Medulla oblongata (tissue), 1 donor: ENCODE results near the gene R3HCC1L.
A peak's percentile ranks its signal among the peaks of the same experiment; 100 is the strongest.
"Not testable (repeated sequence)": the region's sequence is repeated elsewhere in the genome, so short reads cannot be mapped to it uniquely, and the experiment has no call there.

Experiments
- DNase-seq: peaks from one replicate; pipeline ENCODE4 v3.0.0-alpha.2; 2015; ENCODE audit errors: extremely low spot score

The R3HCC1L gene

DNA sequence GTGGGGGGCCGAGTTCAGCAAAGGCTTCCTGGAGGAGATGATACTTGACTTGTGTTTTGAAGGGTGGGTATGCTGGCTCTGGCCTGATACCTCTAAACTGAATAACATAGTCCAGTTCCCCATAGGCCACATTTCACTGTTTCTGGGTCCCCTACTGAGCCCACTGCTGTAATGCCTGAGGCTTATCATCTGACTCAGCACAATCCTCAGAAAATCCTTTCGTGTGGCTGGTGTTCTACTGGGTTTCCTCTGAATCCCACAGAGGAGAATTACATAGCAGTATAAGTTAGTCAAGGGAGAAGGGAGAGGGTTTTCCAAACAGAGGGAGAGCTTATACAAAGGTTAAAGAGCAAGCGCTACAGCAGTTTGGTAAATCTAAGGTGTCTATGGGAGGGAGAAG, 2.8 kb upstream of the R3HCC1L start:
- DNase-seq: no peak

DNA sequence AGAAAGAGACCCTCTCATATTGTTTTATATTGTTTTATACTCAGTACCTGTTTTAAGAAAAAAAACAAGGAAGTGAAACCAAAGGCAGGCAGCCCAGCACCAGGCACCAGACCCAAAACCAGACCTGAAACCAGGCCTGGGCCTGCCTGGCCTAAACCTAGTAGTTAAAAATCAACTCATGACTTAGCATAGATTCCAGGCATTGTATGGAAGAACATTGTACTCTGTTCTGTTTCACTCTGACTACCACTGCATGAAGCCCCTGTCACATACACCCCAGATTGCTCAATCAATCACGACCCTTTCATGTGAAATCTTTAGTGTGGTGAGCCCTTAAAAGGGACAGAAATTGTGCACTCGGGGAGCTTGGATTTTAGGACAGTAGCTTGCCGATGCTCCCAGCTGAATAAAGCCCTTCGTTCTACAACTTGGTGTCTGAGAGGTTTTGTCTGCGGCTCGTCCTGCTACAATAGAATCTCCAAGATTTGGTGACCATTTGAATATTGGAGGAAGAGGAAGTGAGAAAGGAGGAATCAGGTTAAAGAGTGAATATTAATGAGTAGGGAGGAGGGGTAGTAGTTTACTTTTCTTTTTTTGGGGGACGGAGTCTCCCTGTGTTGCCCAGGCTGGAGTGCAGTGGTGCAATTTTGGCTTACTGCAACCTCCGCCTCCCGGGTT, 1.2 kb upstream of the R3HCC1L start:
- peak; percentile 53 for DNase-seq

- DNase-seq: no peak
These were observed 383 bp upstream of the R3HCC1L start for GRCh38 chr10:98134117-98134430.

DNA sequence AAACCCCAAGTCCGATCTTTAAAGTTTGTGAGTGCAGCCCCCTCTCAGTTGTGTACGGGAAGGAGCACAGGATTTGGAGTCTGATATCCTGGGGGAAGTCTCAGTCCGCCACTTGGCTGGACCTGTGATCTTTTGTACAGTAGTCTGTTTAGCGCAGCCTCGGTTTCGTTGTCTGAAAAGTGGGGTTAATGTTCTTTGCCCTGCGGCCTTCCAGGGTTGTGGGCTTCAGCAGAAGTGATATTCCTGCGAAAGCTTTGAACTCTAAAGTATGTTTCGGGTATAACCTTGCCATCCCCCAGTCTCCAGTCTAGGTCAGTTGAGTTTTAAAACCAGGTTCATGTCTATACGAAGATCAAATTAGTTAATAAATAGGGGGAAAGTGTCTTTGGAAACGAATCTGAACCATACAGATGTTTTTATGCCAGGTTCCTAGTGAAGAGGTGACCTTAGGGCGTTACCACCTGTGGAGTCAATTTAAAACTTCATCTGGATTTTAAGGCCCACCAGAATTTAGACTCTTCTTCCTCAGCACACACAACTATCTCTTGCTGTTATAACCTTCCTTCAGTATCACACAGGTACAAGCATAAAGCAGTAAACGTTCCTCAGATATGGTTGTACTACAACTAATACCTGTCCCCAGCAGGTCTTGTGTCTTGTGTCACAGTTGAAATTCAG, 904 bp downstream of the R3HCC1L start:
- DNase-seq: peak; percentile 24

DNA sequence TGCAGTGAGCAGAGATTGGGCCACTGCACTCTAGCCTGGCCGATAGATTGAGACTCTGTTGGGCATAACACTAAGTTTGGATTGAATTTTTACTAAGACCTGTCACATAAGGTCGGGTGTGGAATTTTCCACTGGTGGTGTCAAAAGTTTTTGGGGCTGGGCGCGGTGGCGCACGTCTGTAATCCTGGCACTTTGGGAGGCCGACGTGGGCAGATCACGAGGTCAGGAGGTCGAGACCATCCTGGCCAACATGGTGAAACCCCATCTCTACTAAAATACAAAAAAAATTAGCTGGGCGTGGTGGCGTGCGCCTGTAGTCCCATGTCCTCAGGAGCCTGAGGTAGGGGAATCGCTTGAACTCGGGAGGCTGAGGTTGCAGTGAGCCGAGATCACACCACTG, 2.3 kb downstream of the R3HCC1L start:
- DNase-seq: not testable (repeated sequence)

DNA sequence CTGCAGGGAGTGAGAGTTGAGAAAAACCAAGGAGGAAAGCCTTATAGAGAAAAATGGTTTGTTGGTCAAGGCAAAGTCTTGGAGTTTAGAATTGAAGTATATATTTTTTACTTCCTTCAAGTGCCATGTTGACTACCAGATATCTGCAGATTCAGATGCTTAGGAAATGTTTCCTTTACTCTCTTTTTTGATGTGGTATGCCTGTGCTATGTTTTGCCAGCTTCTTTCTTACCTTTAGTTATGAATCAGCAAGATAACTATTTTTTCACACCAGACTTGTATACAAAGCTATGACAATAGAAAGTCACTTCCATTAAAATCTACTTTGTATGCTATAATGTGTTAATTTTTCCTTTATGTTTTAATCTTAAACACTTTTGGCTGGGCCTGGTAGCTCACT, 3.6 kb downstream of the R3HCC1L start:
- DNase-seq: no peak

GRCh38 chr10:98139431-98139830, 5.0 kb downstream of the R3HCC1L start:
- no peak for DNase-seq

DNA sequence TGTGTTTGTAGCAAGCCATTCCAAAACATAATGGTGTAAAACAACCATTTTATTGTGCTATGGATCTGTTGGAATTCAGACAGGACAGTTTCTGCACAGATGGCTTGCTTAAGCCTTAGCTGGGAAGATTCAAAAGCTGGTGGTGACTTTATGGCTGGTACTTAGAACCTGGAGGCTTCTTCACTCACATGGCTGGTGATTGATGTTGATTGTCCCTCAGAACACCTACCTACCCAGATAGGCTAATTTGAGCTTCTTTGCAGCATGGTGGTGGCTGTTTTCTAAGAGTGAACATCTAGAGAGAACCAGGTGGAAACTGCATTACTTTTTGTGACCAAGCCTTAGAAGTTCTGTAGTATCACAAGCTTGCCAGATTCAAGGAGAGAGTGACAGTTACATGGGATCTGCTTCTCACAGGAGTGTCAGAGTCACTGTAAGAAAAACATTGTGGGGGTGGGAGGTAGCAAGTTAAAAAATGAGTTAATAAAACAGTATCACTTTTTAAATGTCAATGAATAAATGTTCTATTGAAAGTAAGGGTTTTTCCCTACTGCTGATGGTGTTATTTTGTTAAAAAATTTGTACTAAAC, 7.1 kb downstream of the R3HCC1L start:
- no peak for DNase-seq

GRCh38 chr10:98144985-98145384, 10.5 kb downstream of the R3HCC1L start:
- DNase-seq: no peak

- no peak for DNase-seq
These were observed 15.4 kb downstream of the R3HCC1L start for GRCh38 chr10:98149858-98150257.

GRCh38 chr10:98150544-98150943, 16.1 kb downstream of the R3HCC1L start:
- no peak for DNase-seq

GRCh38 chr10:98152778-98153177, 18.3 kb downstream of the R3HCC1L start:
- DNase-seq: not testable (repeated sequence)

- not testable (repeated sequence) for DNase-seq
These were observed 18.9 kb downstream of the R3HCC1L start for GRCh38 chr10:98153213-98153958.

DNA sequence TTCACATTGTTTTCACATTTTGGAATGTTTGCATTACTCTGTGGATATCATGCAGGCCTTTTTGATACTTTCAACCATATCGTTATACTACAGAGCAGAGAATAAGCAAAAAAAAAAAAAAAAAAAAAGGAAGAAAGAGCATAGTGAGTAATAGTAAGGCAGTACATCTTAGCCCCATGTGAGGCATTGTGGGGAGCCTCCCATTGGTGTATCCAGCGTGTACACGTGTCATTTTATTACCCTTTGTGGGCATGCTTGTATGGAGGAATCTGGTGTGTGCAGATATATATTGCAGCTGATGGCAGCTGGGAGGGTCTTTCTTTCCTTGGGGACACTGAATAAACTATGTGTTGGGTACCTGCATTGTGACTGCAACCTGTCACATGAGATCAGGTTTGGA, 19.6 kb downstream of the R3HCC1L start:
- no peak for DNase-seq

DNA sequence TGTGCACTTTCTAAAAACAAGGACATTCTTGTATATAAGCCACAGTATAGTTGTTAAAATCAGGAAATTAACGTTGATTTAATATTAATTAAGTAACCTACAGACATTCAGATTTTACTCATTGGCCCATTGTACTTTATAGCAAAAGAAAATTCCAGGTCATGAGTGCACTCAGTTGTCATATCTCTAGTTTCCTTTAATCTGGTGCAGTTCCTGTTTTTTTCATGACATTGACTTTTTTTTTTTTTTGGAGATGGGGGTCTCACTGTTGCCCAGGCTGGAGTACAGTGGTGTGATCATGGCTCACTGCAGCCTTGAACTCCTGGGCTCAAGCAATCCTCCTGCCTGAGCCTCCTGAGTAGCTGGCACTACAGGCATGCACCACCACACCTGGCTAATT, 24.1 kb downstream of the R3HCC1L start:
- DNase-seq: no peak

DNA sequence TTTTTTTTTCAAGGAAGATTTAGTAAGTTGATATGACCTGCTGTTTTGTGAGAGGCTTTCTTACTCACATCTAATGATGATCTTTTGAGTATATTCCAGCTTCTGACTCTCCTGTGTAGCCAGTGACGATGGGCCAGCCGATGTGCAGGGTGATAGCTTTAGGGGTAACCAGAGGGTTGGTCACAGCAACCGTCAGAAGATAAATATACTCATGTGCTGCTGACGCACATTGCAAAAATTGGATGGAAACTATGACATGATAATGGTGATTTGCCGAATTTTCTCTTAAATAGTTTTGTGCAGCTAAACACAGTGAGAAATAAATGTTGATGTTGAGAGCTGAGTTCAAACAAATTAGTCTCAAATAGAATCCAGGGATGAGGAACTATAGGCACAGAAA, 29.5 kb downstream of the R3HCC1L start:
- no peak for DNase-seq

DNA sequence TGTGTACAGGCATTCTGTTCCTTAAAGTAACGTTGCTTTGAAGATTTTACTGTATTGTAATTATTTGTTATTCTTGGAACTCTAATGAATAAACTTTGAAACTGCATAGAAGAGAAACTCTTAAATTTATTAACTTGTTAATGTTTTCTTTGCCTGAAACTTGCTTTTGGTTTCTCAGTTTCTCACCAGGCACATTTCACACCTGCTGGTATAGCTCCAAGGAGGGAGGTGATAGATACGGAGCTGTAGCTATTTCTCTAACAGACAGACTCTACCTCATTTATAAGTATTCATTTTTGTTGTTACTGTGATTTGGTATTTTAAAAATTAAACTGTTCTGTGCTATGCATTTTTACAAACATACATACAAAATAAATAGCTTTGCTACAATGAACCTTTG, 32.7 kb downstream of the R3HCC1L start:
- DNase-seq: no peak

GRCh38 chr10:98168147-98168546, 33.7 kb downstream of the R3HCC1L start:
- no peak for DNase-seq

GRCh38 chr10:98168766-98169165, 34.3 kb downstream of the R3HCC1L start:
- DNase-seq: no peak

GRCh38 chr10:98169379-98169778, 34.9 kb downstream of the R3HCC1L start:
- DNase-seq: no peak

DNA sequence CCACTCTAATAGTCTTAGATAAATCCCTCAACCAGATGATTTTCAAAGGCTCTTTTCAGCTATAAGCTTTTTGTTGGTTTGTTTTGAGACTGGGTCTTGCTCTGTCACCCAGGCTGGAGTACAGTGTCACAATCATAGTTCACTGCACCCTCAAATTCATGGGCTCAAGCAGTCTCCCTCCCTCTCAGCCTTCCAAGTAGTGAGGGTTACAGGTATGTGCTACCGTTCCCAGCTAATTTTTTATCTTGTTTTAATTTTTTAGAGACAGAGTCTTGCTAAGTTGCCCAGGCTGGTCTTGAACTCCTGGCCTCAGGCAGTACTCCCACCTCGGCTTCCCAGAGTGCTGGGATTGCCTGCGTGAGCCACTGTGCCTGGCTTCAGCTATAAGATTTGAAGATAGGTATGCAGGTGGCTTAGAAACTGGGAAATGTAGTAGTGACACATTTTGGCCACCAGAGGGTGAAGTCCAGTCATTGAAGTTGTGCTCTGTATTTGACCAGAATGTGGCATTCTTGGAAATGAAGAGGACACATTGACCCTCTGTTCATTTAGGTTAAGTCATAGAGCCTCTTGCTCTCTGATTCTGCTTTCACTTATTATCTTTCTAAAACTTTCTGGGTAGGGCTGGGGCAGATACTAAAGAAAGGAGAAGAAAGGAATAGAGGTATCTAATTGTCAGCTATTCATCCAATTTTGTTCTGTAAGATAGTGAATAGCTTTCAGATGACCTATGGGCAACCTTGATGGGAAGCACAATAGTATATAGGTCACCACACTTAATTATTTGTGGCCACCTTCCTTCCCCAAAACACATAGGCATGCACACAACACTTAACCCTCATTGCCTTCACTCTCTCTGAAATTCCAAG, 36.0 kb downstream of the R3HCC1L start:
- peak; percentile 66 for DNase-seq

- DNase-seq: peak; percentile 34
These were observed 37.6 kb downstream of the R3HCC1L start for GRCh38 chr10:98172073-98172472.
